Activated naive CD8-positive, alpha-beta T cell treated with anti-CD3 and anti-CD28 coated beads for 36 hours (primary cell): ENCODE data around the gene MRGPRX3. TPM values are rescaled to one million over a fixed set of nuclear protein-coding genes. Genes with fewer than 3 reads are reported as not detected.
"Not testable (repeated sequence)": the region's sequence is repeated elsewhere in the genome, so short reads cannot be mapped to it uniquely, and the experiment has no call there.

Source experiments
- DNase-seq: peaks from one replicate; pipeline ENCODE4 v3.0.0; 2021
- H3K27ac Mint-ChIP-seq: one replicate; pipeline ENCODE4 v1.8.0; 2022; ENCODE audit warnings: mild to moderate bottlenecking, moderate library complexity, mixed read lengths
- H3K27me3 Mint-ChIP-seq: one replicate; pipeline ENCODE4 v1.8.0; 2022; ENCODE audit warnings: mild to moderate bottlenecking, mixed read lengths
- H3K36me3 Mint-ChIP-seq: one replicate; pipeline ENCODE4 v1.8.0; 2021; ENCODE audit warnings: mild to moderate bottlenecking, mixed read lengths
- H3K4me1 Mint-ChIP-seq: one replicate; pipeline ENCODE4 v1.8.0; 2021; ENCODE audit warnings: mixed read lengths
- H3K4me3 Mint-ChIP-seq: one replicate; pipeline ENCODE4 v1.8.0; 2022; ENCODE audit warnings: mild to moderate bottlenecking, moderate library complexity, mixed read lengths
- H3K9me3 Mint-ChIP-seq: one replicate; pipeline ENCODE4 v1.8.0; 2022; ENCODE audit warnings: mixed read lengths
- total RNA-seq, 2 experiments: library from RNA; stranded (reverse); gene quantifications; one replicate each; pipeline ENCODE4 v1.2.3, GENCODE V29; 2021

MRGPRX3 gene
- not detected for total RNA-seq

GRCh38 chr11:18132341-18132740 lies at the start of gene MRGPRX3:
TSS of gene MRGPRX3 (plus strand) at chr11:18132571. CDS start at chr11:18137203, 4,632 bp downstream.
- H3K27ac Mint-ChIP-seq = no peak within 1 kb of the TSS
- H3K27me3 Mint-ChIP-seq = peaks cover 33% of the 10 kb centered on the region
- H3K4me1 Mint-ChIP-seq = no peaks in the 10 kb centered on the region
- DNase-seq = no peak
- H3K4me3 Mint-ChIP-seq = no peak within 1 kb of the TSS
- H3K9me3 Mint-ChIP-seq = no peaks in the 10 kb centered on the region
- no peaks in the 10 kb centered on the region for H3K36me3 Mint-ChIP-seq

- Mint-ChIP-seq H3K4me1 (no peaks in the 10 kb centered on the region), H3K27me3 (no peaks in the 10 kb centered on the region), H3K36me3 (peaks cover 17% of the 10 kb centered on the region), H3K9me3 (no peaks in the 10 kb centered on the region), H3K4me3 (no peak overlapping the region), H3K27ac (no peak overlapping the region)
- no peak for DNase-seq
Observed at GRCh38 chr11:18088366-18088765, 44.0 kb upstream of the MRGPRX3 start.

- no peak overlapping the region for H3K4me3 Mint-ChIP-seq
Observed at GRCh38 chr11:18088966-18089365, 43.4 kb upstream of the MRGPRX3 start.

GRCh38 chr11:18091731-18092130 lies 40.6 kb upstream of the MRGPRX3 start:
- no peak for DNase-seq
- Mint-ChIP-seq H3K36me3 (peaks cover 22% of the 10 kb centered on the region), H3K27ac (no peak overlapping the region)

More at GRCh38 chr11:18088966-18089365, 43.4 kb upstream of the MRGPRX3 start:
- H3K27me3 Mint-ChIP-seq = no peaks in the 10 kb centered on the region
- peaks cover 2% of the 10 kb centered on the region for H3K4me1 Mint-ChIP-seq
- H3K9me3 Mint-ChIP-seq = no peaks in the 10 kb centered on the region
- DNase-seq = no peak
- no peak overlapping the region for H3K27ac Mint-ChIP-seq
- peaks cover 18% of the 10 kb centered on the region for H3K36me3 Mint-ChIP-seq

GRCh38 chr11:18093959-18094358 lies 38.4 kb upstream of the MRGPRX3 start:
- no peak overlapping the region for H3K4me3 Mint-ChIP-seq
- no peaks in the 10 kb centered on the region for H3K27me3 Mint-ChIP-seq
- peaks cover 3% of the 10 kb centered on the region for H3K4me1 Mint-ChIP-seq
- H3K27ac Mint-ChIP-seq = no peak overlapping the region
- no peaks in the 10 kb centered on the region for H3K9me3 Mint-ChIP-seq
- peaks cover 22% of the 10 kb centered on the region for H3K36me3 Mint-ChIP-seq
- DNase-seq = no peak

More at GRCh38 chr11:18091731-18092130, 40.6 kb upstream of the MRGPRX3 start:
- Mint-ChIP-seq H3K9me3 (no peaks in the 10 kb centered on the region), H3K4me3 (no peak overlapping the region), H3K4me1 (peaks cover 3% of the 10 kb centered on the region), H3K27me3 (no peaks in the 10 kb centered on the region)

- Mint-ChIP-seq H3K36me3 (peaks cover 41% of the 10 kb centered on the region), H3K27ac (peak overlapping the region; percentile 16), H3K27me3 (no peaks in the 10 kb centered on the region), H3K4me3 (no peak overlapping the region), H3K4me1 (peaks cover 40% of the 10 kb centered on the region), H3K9me3 (no peaks in the 10 kb centered on the region)
- no peak for DNase-seq
Observed at GRCh38 chr11:18100926-18101656, 31.3 kb upstream of the MRGPRX3 start.

GRCh38 chr11:18105086-18105801 lies 27.1 kb upstream of the MRGPRX3 start:
- H3K4me3 Mint-ChIP-seq = peak overlapping the region; percentile 92
- no peaks in the 10 kb centered on the region for H3K9me3 Mint-ChIP-seq
- H3K27ac Mint-ChIP-seq = peak overlapping the region; percentile 86
- peaks cover 37% of the 10 kb centered on the region for H3K4me1 Mint-ChIP-seq
- peaks cover 5% of the 10 kb centered on the region for H3K27me3 Mint-ChIP-seq
- H3K36me3 Mint-ChIP-seq = peaks cover 31% of the 10 kb centered on the region
- DNase-seq = no peak

- Mint-ChIP-seq H3K36me3 (peaks cover 26% of the 10 kb centered on the region), H3K4me3 (peak within 1 kb of the TSS; percentile 92), H3K9me3 (no peaks in the 10 kb centered on the region), H3K27ac (peak within 1 kb of the TSS; percentile 86), H3K27me3 (peaks cover 5% of the 10 kb centered on the region), H3K4me1 (peaks cover 36% of the 10 kb centered on the region)
- peak; percentile 90 for DNase-seq
Observed at GRCh38 chr11:18105802-18106574, 26.4 kb upstream of the MRGPRX3 start, which contains the start of gene SAAL1. TSS of gene SAAL1 (minus strand) at chr11:18106082. CDS start at chr11:18106041, 41 bp downstream.

GRCh38 chr11:18106688-18107087 lies 25.7 kb upstream of the MRGPRX3 start:
- no peak overlapping the region for H3K27ac Mint-ChIP-seq
- H3K36me3 Mint-ChIP-seq = peaks cover 19% of the 10 kb centered on the region

GRCh38 chr11:18108254-18108653 lies 24.1 kb upstream of the MRGPRX3 start:
- Mint-ChIP-seq H3K27ac (peak overlapping the region; percentile 43), H3K27me3 (peaks cover 5% of the 10 kb centered on the region), H3K9me3 (no peaks in the 10 kb centered on the region), H3K4me3 (no peak overlapping the region), H3K36me3 (peaks cover 5% of the 10 kb centered on the region), H3K4me1 (peaks cover 18% of the 10 kb centered on the region)
- DNase-seq = no peak

More at GRCh38 chr11:18106688-18107087, 25.7 kb upstream of the MRGPRX3 start:
- no peak for DNase-seq
- Mint-ChIP-seq H3K27me3 (peaks cover 5% of the 10 kb centered on the region), H3K4me1 (peaks cover 29% of the 10 kb centered on the region), H3K4me3 (peak overlapping the region; percentile 92), H3K9me3 (no peaks in the 10 kb centered on the region)

- Mint-ChIP-seq H3K36me3 (no peaks in the 10 kb centered on the region), H3K9me3 (no peaks in the 10 kb centered on the region), H3K4me1 (peaks cover 8% of the 10 kb centered on the region), H3K27me3 (peaks cover 21% of the 10 kb centered on the region), H3K27ac (no peak overlapping the region), H3K4me3 (no peak overlapping the region)
- DNase-seq = no peak
Observed at GRCh38 chr11:18111005-18111404, 21.4 kb upstream of the MRGPRX3 start.

GRCh38 chr11:18115360-18116127 lies 16.8 kb upstream of the MRGPRX3 start:
- peaks cover 4% of the 10 kb centered on the region for H3K4me1 Mint-ChIP-seq
- DNase-seq = peak; percentile 59
- H3K4me3 Mint-ChIP-seq = no peak overlapping the region
- H3K27ac Mint-ChIP-seq = no peak overlapping the region
- peaks cover 16% of the 10 kb centered on the region for H3K27me3 Mint-ChIP-seq
- no peaks in the 10 kb centered on the region for H3K36me3 Mint-ChIP-seq
- no peaks in the 10 kb centered on the region for H3K9me3 Mint-ChIP-seq

- H3K27me3 Mint-ChIP-seq, H3K9me3 Mint-ChIP-seq, H3K4me3 Mint-ChIP-seq, H3K36me3 Mint-ChIP-seq, DNase-seq, H3K4me1 Mint-ChIP-seq, H3K27ac Mint-ChIP-seq: not testable (repeated sequence)
Observed at GRCh38 chr11:18121331-18121828, 11.0 kb upstream of the MRGPRX3 start.

GRCh38 chr11:18131115-18131514 lies 1.3 kb upstream of the MRGPRX3 start:
- H3K36me3 Mint-ChIP-seq, H3K4me1 Mint-ChIP-seq, H3K4me3 Mint-ChIP-seq, DNase-seq, H3K27ac Mint-ChIP-seq, H3K9me3 Mint-ChIP-seq: not testable (repeated sequence)
- H3K27me3 Mint-ChIP-seq = peaks cover 34% of the 10 kb centered on the region
